HG03064 (cell line): ENCODE results near the gene ZNF112.
"Not testable (repeated sequence)": the region's sequence is repeated elsewhere in the genome, so short reads cannot be mapped to it uniquely, and the experiment has no call there.

ENCODE experiments used
- ATAC-seq: cut with Tn5 transposase; IDR thresholded peaks from one replicate; pipeline ENCODE4 v1.9.1; 2021; ENCODE audit warnings: low read depth; ENCODE audit not compliant: unreplicated experiment

Gene ZNF112

GRCh38 chr19:44356383-44357111 lies at the start of gene ZNF112:
Gene ZNF112, minus strand, starts transcription at chr19:44356680. Its CDS starts 16,141 bp downstream, at chr19:44340539.
- no peak for ATAC-seq

GRCh38 chr19:44401139-44402115 lies 44.9 kb upstream of the ZNF112 start, which contains the start of gene ZNF285:
Gene ZNF285, minus strand, starts transcription at chr19:44401608. Its CDS starts 4,395 bp downstream, at chr19:44397213.
- ATAC-seq: no peak

GRCh38 chr19:44389268-44389667 lies 32.8 kb upstream of the ZNF112 start:
- not testable (repeated sequence) for ATAC-seq

GRCh38 chr19:44374789-44375188 lies 18.3 kb upstream of the ZNF112 start:
- ATAC-seq: no peak

GRCh38 chr19:44371815-44372480 lies 15.5 kb upstream of the ZNF112 start:
- ATAC-seq: no peak

- no peak for ATAC-seq
Measured at GRCh38 chr19:44367024-44367423, 10.5 kb upstream of the ZNF112 start.

- ATAC-seq: no peak
Measured at GRCh38 chr19:44346556-44346955, 9.9 kb downstream of the ZNF112 start.

GRCh38 chr19:44345959-44346358 lies 10.5 kb downstream of the ZNF112 start:
- no peak for ATAC-seq

- no peak for ATAC-seq
Measured at GRCh38 chr19:44344255-44344654, 12.2 kb downstream of the ZNF112 start.

GRCh38 chr19:44341794-44342193 lies 14.7 kb downstream of the ZNF112 start:
- no peak for ATAC-seq

GRCh38 chr19:44334639-44335038 lies 21.8 kb downstream of the ZNF112 start:
- ATAC-seq: not testable (repeated sequence)

GRCh38 chr19:44332145-44332544 lies 24.3 kb downstream of the ZNF112 start:
- no peak for ATAC-seq

- no peak for ATAC-seq
Measured at GRCh38 chr19:44315883-44316282, 40.6 kb downstream of the ZNF112 start.

GRCh38 chr19:44313231-44313630 lies 43.2 kb downstream of the ZNF112 start:
- no peak for ATAC-seq

- ATAC-seq: no peak
Measured at GRCh38 chr19:44308011-44308410, 48.5 kb downstream of the ZNF112 start.

GRCh38 chr19:44306283-44306682 lies 50.2 kb downstream of the ZNF112 start:
- no peak for ATAC-seq

- no peak for ATAC-seq
Measured at GRCh38 chr19:44305457-44305856, 51.0 kb downstream of the ZNF112 start.

- peak; percentile 89 for ATAC-seq
Measured at GRCh38 chr19:44304659-44305193, 51.8 kb downstream of the ZNF112 start, which contains the start of gene ZNF235. Gene ZNF235, minus strand, starts transcription at chr19:44305025. Its CDS starts 1,621 bp downstream, at chr19:44303404.

- no peak for ATAC-seq
Measured at GRCh38 chr19:44303976-44304568, 52.4 kb downstream of the ZNF112 start.

- no peak for ATAC-seq
Measured at GRCh38 chr19:44303320-44303719, 53.2 kb downstream of the ZNF112 start.
